GM21447 (cell line): Measurements from ENCODE around the gene CDKL4.
"Not testable (repeated sequence)": the region's sequence is repeated elsewhere in the genome, so short reads cannot be mapped to it uniquely, and the experiment has no call there.

Experiments used
- ATAC-seq: cut with Tn5 transposase; IDR thresholded peaks from one replicate; pipeline ENCODE4 v1.9.1; 2021; ENCODE audit not compliant: unreplicated experiment

The CDKL4 gene

GRCh38 chr2:39234754-39235153 is 9.0 kb downstream of the CDKL4 start:
- ATAC-seq, result no peak

- no peak for ATAC-seq
Observed at GRCh38 chr2:39232141-39232540, 11.6 kb downstream of the CDKL4 start.

DNA sequence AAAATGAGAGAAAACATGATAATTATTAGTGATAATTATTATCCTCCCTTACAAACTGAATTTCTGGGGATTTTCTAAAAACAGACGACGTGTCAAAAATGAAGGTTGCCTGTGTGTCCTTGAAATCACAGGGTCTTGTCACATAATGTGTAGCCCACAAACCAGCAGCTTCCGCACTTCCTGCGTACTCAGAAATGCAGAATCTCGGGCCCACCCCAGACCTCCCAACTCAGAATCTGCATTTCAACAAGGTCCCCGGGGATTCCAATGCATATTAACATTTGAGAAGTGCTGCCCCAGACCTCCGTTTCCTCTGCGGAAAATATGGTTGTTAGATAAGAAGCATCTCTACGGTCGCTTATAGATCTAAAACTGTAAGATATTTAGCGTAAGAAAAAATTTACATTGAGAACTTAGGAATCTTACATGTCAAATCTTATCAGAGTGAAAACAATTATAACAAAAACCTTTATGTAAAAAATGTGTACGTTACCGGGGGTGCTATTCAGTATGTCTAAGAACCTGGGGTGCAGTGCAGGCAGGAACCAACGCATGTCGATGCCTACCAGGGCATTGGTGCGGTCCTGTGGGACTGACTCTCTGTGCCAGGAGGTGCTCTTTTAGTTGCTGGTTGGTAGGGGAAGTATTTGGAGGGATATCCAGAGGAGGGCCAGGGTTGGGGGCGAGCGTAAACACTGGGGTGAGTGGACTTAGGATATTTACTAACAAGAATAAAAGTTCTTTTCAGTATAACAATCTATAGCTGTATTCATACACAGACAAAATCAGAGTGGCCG is 15.2 kb downstream of the CDKL4 start:
- ATAC-seq, result peak; percentile 26

- ATAC-seq, result peak; percentile 81
Observed at GRCh38 chr2:39227628-39228412, 15.9 kb downstream of the CDKL4 start.

GRCh38 chr2:39225567-39225966 is 18.2 kb downstream of the CDKL4 start:
- ATAC-seq, result no peak

GRCh38 chr2:39223909-39224308 is 19.9 kb downstream of the CDKL4 start:
- ATAC-seq, result no peak

GRCh38 chr2:39221459-39221858 is 22.3 kb downstream of the CDKL4 start:
- ATAC-seq, result no peak

DNA sequence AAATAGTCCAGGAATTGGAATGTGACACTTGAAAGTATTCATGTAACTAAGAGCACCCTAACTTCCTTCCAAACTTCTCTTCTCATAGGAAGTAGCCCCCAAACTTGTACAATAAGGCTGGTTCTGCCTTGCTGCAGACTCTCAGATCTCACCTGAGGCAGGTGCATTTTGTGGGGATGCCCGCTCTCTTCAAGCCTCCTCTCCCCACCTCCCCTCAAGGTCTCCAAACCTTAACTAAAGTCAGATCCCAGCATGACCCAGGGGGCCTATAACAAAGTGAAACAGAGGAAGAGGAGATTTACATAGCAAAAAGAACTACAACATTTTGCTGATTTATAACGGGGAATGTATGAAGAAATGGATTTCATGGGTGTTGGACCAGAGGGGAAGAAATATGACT is 23.6 kb downstream of the CDKL4 start:
- no peak for ATAC-seq

DNA sequence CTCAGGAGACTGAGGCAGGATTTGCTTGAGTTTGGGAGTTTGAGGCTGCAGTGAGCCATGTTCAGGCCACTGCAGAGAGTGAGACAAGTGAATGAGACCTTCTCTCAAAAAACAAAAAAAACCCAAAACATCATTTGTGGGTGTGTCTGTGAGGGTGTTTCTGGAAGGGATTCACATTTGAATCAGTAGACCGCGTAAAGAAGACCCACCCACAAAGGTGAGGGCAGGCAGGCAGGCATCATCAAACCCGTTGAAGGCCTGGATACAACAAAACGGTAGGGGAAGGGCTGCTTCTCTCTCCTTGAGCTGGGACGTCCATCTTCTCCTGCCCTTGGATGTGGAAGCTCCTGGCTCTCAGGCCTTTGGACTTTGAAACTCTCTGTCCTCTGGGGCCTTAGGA is 25.4 kb downstream of the CDKL4 start:
- no peak for ATAC-seq

DNA sequence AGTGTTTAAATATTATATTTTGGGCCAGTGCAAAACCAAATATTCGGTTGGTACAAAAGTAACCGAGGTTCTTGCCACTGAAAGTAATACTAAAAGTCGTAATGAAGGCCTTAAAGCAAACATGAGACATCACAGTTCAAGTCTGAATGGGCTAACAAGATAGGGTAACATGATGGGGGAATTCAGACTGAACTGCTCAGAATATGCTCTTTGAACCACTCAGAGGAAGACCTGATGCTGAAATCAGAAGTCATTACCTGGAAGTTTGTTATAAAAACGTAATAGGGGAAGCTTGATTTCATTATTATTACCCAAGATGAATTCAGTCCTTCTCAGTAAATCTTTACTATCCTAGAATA is 26.6 kb downstream of the CDKL4 start:
- ATAC-seq, result no peak

DNA sequence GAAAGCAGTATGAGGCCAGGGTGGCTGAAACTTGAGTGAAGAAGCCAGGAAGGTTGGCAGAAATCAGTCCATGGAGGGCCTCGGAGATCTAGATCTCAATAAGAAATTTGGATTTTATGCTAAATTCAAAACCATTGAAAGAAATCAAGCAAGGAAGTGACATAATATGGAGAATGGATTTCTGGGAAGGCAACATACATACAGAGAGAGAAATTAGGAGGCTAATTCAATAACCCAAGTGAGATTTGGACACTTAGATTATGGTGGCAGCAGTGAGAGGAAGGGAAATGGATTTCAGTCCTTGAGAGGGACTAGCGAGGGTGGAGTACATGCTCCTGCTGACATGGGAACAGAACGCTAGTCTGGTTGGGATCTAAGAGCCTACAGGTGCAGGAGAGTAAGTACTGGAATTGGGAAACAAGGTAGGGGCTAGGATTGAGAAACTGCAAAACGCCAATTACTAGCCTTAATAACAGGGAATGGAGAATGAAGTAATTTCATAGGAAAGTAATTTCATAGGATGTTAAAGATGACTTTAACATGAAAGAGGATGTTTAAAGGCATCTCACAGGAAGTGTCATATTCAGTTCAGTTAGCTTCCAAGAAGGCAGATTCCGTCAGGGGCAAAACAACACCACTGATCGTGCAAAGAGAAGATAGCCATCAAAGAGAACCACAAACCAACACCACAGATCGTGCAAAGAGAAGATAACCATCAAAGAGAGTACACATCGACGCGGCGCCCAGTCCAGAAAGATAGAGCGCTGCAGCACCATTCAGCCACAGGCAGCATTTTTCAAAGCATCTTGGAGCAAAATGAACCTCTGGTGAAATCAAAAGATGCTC is 27.2 kb downstream of the CDKL4 start:
- ATAC-seq, result no peak

DNA sequence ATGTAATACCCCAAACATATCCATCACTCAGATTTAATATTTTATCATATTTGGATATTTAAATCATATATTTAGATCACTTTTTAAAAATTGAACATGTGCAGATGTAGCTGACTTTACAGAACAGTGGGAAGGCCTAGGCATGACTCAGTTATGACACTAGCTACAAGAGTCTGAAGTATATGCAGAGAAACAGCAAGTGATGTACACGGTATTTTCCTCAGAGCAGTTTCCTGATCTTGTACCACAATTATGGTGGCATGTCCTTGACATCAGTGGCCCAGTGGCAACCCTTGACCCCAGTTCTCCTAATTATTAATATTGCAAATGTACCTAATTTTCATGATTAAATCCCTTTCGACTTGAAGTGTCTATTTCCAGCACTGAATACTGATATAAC is 28.2 kb downstream of the CDKL4 start:
- no peak for ATAC-seq

DNA sequence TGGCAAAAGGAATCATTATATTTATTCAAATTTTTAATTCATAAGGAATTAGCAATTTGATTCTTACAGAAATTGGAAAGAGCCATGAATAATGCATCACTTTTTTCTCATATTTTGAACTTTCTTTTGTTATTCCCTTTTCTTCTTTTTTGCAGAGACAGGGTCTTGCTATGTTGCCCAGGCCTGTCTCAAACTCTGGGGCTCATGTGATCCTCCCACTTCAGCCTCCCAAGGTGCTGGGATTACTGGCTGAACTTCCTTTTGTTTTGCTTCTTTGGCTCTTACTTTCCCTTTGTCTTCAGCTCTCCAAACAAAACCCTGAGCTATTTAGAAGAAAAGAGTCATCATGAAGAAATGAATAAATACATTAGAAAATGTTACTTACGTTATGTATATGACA is 30.8 kb downstream of the CDKL4 start:
- no peak for ATAC-seq

GRCh38 chr2:39210846-39211245 is 32.9 kb downstream of the CDKL4 start:
- ATAC-seq, result no peak

- no peak for ATAC-seq
Observed at GRCh38 chr2:39203382-39203781, 40.4 kb downstream of the CDKL4 start.

- no peak for ATAC-seq
Observed at GRCh38 chr2:39202639-39203369, 41.0 kb downstream of the CDKL4 start.

DNA sequence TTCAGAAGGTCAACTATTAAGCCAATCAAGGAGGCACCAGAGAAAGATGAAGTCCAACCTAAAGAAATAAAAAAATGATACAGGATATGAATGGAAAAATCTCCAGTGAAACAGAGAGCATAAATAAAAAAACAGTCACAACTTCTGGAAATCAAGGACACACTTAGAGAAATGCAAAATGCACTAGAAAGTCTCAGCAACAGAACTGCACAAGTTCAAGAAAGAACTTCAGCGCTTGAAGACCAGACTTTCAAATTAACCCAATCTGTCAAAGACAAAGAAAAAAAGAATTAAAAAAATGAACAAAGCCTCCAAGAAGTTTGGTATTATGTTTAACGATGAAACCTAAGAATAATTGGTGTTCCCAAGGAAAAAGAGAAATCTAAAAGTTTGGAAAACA is 46.8 kb downstream of the CDKL4 start:
- ATAC-seq, result not testable (repeated sequence)

DNA sequence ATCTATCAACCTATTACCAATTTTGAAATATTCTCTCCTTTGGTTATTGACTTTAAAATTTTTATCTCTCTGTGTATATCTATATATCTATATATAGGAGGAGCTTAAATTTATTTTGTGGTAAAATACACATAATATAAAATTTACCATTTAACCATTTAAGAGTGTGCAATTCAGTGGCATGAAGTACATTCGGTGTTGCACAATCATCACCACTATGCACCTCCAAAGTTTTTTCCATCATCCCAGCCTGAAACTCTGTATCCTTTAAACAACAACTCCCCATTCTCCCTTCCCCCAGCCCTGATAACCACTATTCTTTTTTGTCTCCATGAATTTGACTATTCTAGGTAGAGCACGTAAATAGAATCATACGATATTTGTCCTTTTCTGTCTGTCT is 49.1 kb downstream of the CDKL4 start:
- no peak for ATAC-seq

GRCh38 chr2:39188960-39189494 is 54.7 kb downstream of the CDKL4 start:
- no peak for ATAC-seq

DNA sequence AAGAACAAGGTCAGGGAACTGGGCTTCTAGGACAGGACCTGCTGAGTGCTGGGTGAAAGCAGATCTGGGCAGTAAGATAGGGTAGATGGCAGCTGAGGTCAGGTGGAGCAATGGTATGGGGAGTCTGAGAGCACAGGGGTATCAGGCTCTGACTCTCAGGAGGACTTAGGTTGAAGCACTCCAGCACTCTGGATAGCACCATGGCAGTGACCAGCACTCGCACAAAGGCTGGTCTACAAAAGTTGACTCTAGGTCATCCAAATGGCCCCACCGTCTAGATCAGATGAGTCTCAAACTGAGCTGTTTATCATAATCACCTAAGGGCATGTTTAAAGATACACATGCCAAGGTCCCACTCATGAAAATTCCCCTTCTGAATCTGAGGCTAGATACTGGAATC is 60.1 kb downstream of the CDKL4 start:
- no peak for ATAC-seq

DNA sequence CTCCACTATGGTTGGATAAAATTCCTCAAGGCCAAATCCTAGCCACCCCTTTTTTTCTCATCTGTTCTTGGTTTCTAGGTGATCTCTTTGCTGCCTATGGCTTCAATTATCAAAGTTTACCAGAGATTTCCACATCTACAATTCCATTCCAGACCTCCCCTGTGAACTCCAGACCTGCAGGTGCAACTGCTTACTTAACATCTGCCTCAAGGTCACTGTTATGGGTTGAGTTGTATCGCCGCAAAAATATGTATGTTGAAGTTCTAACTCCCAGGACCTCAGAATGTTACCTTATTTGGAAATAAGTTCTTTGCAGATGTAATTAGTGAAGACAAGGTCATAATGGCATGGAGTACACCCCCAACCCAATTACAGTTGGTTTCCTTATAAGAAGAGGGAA is 62.5 kb downstream of the CDKL4 start:
- ATAC-seq, result no peak
